Measurements from ENCODE around the gene TRA2A. TPM values are rescaled to one million over a fixed set of nuclear protein-coding genes. Genes with fewer than 3 reads are reported as not detected.

Gene TRA2A
- total RNA-seq = 98.6 and 103 TPM in 2 replicates

DNA sequence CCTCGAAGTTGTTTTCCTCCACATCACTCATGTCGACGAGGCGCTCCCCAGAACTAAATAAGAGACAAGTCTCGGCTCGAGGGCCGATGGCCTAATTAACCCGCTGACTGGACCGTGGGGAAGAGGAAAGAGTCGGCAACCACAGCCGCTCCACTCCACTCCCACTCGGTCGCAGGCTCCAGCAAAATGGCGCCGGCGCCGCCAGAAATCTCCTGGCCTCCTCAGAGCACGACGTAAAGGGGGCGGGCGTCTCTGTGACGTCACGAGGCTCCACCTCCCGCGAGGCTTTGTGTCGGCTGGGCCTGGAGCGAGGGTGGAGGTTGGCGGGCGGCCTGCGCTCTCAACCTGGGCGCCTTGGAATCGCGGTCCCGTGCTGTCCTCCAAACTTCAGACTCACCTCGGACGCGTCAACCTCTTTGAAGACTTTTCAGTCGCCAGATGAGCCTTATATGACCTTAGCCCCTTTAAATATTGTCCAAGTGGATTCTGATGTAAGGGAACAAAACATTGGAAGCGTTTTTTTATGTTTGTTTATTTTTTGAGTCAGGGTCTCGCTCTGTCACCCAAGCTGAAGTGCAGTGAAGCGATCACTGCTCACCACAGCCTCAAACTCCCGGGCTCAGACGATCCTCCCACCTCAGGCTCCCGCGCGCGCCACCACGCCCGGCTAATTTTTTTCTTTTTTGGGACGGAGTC is at the start of gene TRA2A:
TRA2A (minus strand) TSS at position 188 of the 696 bp plus-strand sequence; CDS start at position 31, 157 bp downstream.
- Mint-ChIP-seq H3K9me3 (no peaks in the 10 kb centered on the region), H3K4me1 (ENCODE audit: low read depth) (peaks cover 41% of the 10 kb centered on the region), H3K27ac (peak within 1 kb of the TSS; percentile 100), H3K27me3 (ENCODE audit: insufficient read depth) (no peaks in the 10 kb centered on the region), H3K36me3 (ENCODE audit: low read depth) (peaks cover 20% of the 10 kb centered on the region), H3K4me3 (peak within 1 kb of the TSS; percentile 99)
- intact Hi-C loops (cut with micrococcal nuclease) = loop anchor here (1.0 to 10.0 kb wide), 16 partner anchors 15 to 1593 kb away; partner anchors contain the start of genes CYCS, GSDME, HYCC1 and KLHL7
- DNase-seq (ENCODE audit: low spot score) = peak; percentile 95

DNA sequence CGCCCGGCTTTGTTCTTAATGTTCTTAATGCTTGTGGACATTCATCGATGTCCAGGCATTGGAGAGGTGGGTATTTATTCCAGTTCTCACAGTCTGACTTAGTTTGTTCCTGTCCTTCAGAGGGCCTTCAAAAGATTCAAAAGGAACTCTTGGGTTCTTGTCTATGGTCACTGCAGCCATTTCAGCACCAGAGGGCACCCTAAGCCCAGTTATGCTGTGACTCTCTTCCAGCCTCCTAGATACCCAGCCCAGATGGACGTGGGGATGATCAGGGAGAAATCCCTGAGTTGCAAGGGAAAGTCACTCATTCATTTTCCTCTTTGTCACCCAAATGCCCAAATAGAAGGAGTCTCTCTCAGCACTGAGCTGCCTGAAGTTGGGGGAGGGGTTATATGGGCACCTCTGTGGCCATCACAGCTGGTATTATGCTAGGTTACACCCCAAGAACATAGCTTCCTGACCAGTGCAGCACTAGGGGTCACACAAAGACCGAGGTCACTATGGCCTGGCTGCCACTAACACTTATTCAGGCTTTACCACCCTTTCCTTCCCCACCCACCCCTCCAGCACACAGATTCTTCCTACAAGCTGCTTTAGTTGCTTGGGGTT is 38.9 kb upstream of the TRA2A start:
- Mint-ChIP-seq H3K9me3 (no peaks in the 10 kb centered on the region), H3K27me3 (ENCODE audit: insufficient read depth) (peaks cover 6% of the 10 kb centered on the region), H3K4me1 (ENCODE audit: low read depth) (peaks cover 5% of the 10 kb centered on the region), H3K27ac (no peak overlapping the region), H3K4me3 (no peak overlapping the region), H3K36me3 (ENCODE audit: low read depth) (no peaks in the 10 kb centered on the region)
- DNase-seq (ENCODE audit: low spot score) = peak; percentile 48
- intact Hi-C loops (cut with micrococcal nuclease) = loop anchor here (1.0 to 5.0 kb wide), 6 partner anchors 23 to 1095 kb away; partner anchors contain the start of gene NUP42

DNA sequence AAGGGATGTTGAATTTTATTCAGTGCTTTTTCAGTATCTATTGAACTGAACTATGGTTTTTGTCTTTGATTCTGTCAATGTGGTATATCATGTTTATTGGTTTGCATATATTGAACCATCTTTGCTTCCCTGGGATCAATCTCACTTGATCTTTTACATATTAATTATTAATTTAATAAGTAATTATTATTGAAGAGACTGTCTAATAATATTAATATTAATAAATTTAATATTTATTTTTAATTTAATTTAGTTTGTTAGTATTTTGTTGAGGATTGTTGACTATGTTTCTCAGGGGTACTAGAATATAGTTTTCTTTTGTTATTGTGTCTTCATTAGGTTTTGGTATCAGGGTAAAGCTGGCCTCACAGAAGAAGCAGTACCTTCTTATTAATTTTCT is 26.5 kb upstream of the TRA2A start:
- H3K27ac Mint-ChIP-seq = no peak overlapping the region
- intact Hi-C loops (cut with micrococcal nuclease) = no loop called here
- H3K36me3 Mint-ChIP-seq (ENCODE audit: low read depth) = no peaks in the 10 kb centered on the region
- H3K9me3 Mint-ChIP-seq = no peaks in the 10 kb centered on the region
- no peaks in the 10 kb centered on the region for H3K4me1 Mint-ChIP-seq (ENCODE audit: low read depth)
- no peak overlapping the region for H3K4me3 Mint-ChIP-seq
- peaks cover 12% of the 10 kb centered on the region for H3K27me3 Mint-ChIP-seq (ENCODE audit: insufficient read depth)
- DNase-seq (ENCODE audit: low spot score) = no peak

DNA sequence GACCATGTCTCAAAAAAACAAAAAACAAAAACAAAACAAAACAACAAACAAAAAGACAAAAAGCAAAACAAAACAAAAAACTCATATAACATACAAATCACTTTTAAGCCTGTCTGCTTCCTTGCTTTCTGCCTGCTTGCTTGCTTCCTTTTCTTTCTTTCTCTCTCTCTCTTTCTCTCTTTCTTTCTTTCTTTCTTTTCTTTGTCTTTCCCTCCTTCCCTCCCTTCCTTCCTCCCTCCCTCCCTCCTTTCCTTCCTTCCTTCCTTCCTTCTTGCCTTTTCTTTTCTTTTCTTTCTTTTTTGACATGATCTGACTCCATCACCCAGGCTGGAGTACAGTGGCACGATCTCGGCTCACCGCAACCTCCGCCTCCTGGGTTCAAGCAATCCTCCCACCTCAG is 15.9 kb upstream of the TRA2A start:
- no peaks in the 10 kb centered on the region for H3K36me3 Mint-ChIP-seq (ENCODE audit: low read depth)
- intact Hi-C loops (cut with micrococcal nuclease) = loop anchor here (1.0 to 10.0 kb wide), 8 partner anchors 17 to 1027 kb away; partner anchors contain the start of genes FAM221A, PALS2 and TRA2A
- H3K4me3 Mint-ChIP-seq = no peak overlapping the region
- H3K4me1 Mint-ChIP-seq (ENCODE audit: low read depth) = peaks cover 21% of the 10 kb centered on the region
- no peak for DNase-seq (ENCODE audit: low spot score)
- no peaks in the 10 kb centered on the region for H3K9me3 Mint-ChIP-seq
- H3K27ac Mint-ChIP-seq = no peak overlapping the region
- peaks cover 2% of the 10 kb centered on the region for H3K27me3 Mint-ChIP-seq (ENCODE audit: insufficient read depth)

DNA sequence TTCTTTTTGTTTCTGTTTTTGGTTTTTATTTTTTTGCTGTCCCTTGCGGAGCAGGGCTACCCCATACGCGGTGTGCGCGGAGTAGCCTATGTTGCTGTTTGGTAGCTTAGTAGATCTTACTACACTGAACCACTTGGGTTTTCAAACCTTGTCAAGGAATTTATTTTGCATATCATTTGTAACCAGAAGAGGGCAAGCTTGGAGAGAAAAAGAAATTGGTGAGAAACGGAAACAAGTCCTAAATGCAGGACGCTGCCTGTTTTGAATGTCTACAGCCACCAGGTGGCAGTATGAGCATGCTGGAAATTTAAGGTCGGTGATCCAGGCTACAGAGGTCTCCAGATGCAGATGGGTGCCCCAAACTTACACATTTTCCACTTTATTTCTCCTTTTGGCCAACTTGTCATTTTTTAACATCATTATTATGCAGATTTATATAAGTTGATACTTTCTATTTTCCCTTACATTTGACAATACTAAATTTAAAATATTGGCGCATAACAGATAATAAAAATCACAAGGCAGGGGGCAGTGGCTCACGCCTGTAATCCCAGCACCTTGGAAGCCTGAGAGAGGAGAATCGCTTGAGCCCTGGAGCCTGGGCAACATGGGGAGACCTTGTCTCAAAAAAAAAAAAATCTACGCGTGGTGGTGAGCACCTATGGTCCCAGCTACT is 15.3 kb upstream of the TRA2A start:
- intact Hi-C loops (cut with micrococcal nuclease) = loop anchor here (1.0 to 10.0 kb wide), 8 partner anchors 16 to 1028 kb away; partner anchors contain the start of genes FAM221A, PALS2 and TRA2A
- Mint-ChIP-seq H3K9me3 (no peaks in the 10 kb centered on the region), H3K27me3 (ENCODE audit: insufficient read depth) (peaks cover 2% of the 10 kb centered on the region), H3K4me3 (no peak overlapping the region), H3K27ac (no peak overlapping the region), H3K4me1 (ENCODE audit: low read depth) (peaks cover 21% of the 10 kb centered on the region), H3K36me3 (ENCODE audit: low read depth) (no peaks in the 10 kb centered on the region)
- DNase-seq (ENCODE audit: low spot score) = peak; percentile 63

DNA sequence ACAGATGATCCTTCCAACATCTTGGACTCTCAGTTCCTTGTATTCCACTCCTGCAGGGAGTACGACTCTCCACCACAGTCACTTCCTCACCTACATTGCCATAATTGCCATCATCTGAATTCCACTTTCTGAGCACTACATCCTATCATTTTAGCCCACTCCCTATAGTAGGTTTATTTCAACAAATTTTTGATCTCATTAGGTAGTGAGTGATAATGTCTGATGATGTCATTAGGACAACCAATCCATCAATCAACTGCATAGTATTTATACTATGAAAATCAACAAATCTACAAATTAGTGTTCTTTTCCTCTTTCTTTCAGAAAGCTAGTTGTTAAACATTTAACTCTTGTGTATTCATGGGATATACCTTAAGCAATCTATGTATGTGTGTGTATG is 13.7 kb upstream of the TRA2A start:
- H3K4me3 Mint-ChIP-seq = no peak overlapping the region
- H3K9me3 Mint-ChIP-seq = no peaks in the 10 kb centered on the region
- peaks cover 25% of the 10 kb centered on the region for H3K4me1 Mint-ChIP-seq (ENCODE audit: low read depth)
- no peak overlapping the region for H3K27ac Mint-ChIP-seq
- DNase-seq (ENCODE audit: low spot score) = no peak
- intact Hi-C loops (cut with micrococcal nuclease) = loop anchor here (10.0 kb wide), 1 partner anchor 1029 kb away; the partner anchor contains the start of gene PALS2
- H3K36me3 Mint-ChIP-seq (ENCODE audit: low read depth) = no peaks in the 10 kb centered on the region
- H3K27me3 Mint-ChIP-seq (ENCODE audit: insufficient read depth) = peaks cover 2% of the 10 kb centered on the region

DNA sequence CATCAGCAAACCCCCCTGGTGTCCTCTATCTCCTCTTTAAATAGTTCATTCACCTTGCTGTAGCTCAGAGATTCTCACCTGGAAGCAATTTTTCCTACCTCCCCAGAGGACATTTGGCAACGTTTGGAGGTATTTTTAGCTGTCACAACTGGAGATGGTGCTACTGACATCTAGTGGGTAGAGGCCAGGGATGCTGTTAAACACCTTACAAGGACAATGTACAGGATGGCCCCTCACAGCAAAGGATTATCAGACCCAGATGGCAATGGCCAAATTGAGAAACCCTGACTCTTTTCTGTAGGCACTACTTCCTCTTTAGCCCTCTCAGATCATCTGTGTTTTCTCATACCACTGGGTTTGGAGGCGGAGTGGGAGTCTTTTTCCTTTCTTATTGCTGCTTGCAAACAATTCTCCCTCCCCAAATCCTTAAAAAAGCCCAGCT is 13.2 kb upstream of the TRA2A start:
- H3K4me1 Mint-ChIP-seq (ENCODE audit: low read depth) = peaks cover 29% of the 10 kb centered on the region
- H3K36me3 Mint-ChIP-seq (ENCODE audit: low read depth) = no peaks in the 10 kb centered on the region
- H3K27ac Mint-ChIP-seq = peak overlapping the region; percentile 13
- H3K4me3 Mint-ChIP-seq = no peak overlapping the region
- peaks cover 2% of the 10 kb centered on the region for H3K27me3 Mint-ChIP-seq (ENCODE audit: insufficient read depth)
- no peak for DNase-seq (ENCODE audit: low spot score)
- H3K9me3 Mint-ChIP-seq = no peaks in the 10 kb centered on the region
- intact Hi-C loops (cut with micrococcal nuclease) = loop anchor here (10.0 kb wide), 1 partner anchor 1030 kb away; the partner anchor contains the start of gene PALS2

DNA sequence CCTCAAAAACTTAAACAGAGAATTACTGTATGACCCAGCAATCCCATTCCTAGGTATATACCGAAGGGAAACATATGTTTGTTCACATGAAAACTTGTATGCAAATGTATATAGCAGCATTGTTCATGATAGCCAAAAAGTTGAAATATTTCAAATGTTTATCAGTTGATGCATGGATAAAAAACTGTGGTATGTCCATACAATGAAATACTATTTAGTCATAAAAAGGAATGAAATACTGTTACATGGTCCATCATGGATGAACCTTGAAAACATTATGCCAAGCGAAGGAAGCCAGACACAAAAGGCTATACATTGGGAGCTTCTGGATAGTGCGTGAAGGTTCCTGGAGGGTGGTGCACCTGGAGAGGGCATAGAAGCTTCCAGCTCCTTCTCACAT is 11.0 kb upstream of the TRA2A start:
- no peak overlapping the region for H3K4me3 Mint-ChIP-seq
- DNase-seq (ENCODE audit: low spot score) = no peak
- peaks cover 2% of the 10 kb centered on the region for H3K27me3 Mint-ChIP-seq (ENCODE audit: insufficient read depth)
- peaks cover 40% of the 10 kb centered on the region for H3K4me1 Mint-ChIP-seq (ENCODE audit: low read depth)
- intact Hi-C loops (cut with micrococcal nuclease) = loop anchor here (10.0 kb wide), 1 partner anchor 1032 kb away; the partner anchor contains the start of gene PALS2
- no peaks in the 10 kb centered on the region for H3K9me3 Mint-ChIP-seq
- no peak overlapping the region for H3K27ac Mint-ChIP-seq
- no peaks in the 10 kb centered on the region for H3K36me3 Mint-ChIP-seq (ENCODE audit: low read depth)

DNA sequence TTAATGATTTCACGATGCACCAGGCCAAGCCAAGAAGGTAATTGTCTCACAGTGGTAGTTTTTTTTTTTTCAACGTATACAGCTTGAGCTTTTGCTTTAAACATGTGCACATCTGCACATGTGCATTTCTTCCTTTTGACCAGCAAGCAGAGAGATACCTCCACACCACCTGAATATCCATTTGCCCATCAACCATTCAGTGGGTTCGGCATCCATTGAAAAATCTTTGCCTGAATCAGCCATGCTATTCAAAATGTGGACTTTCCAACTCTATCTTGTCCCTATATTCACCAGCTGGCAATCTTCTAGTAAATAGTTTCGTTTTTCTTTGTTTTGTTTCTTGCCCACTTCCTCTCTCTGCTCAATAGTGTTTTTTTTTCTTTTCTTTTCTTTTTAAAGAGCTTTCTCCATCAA is 7.7 kb upstream of the TRA2A start:
- Mint-ChIP-seq H3K4me3 (peak overlapping the region; percentile 51), H3K9me3 (no peaks in the 10 kb centered on the region), H3K36me3 (ENCODE audit: low read depth) (no peaks in the 10 kb centered on the region), H3K27me3 (ENCODE audit: insufficient read depth) (peaks cover 2% of the 10 kb centered on the region), H3K27ac (peak overlapping the region; percentile 79), H3K4me1 (ENCODE audit: low read depth) (peaks cover 22% of the 10 kb centered on the region)
- intact Hi-C loops (cut with micrococcal nuclease) = loop anchor here (10.0 kb wide), 2 partner anchors 525 to 1585 kb away; partner anchors contain the start of genes CYCS and HYCC1
- no peak for DNase-seq (ENCODE audit: low spot score)

DNA sequence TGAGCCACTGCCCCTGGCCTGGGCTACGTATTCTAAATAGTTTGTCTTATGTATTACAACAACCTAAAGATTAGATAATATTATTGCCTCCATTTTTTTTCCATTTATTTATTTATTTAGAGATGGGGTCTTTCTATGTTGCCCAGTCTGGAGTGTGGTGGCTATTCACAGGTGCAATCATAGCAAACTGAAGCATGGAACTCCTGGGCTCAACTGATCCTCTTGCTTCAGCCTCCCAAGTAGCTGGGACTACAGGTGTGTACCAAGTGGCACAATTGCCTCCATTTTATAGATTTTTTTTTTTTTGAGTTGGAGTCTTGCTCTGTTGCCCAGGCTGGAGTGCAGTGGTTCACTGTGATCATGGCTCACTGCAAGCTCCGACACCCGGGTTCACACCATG is 6.5 kb upstream of the TRA2A start:
- intact Hi-C loops (cut with micrococcal nuclease) = loop anchor here (10.0 kb wide), 2 partner anchors 524 to 1586 kb away; partner anchors contain the start of genes CYCS and HYCC1
- DNase-seq (ENCODE audit: low spot score) = no peak
- no peaks in the 10 kb centered on the region for H3K36me3 Mint-ChIP-seq (ENCODE audit: low read depth)
- peaks cover 2% of the 10 kb centered on the region for H3K27me3 Mint-ChIP-seq (ENCODE audit: insufficient read depth)
- H3K4me1 Mint-ChIP-seq (ENCODE audit: low read depth) = peaks cover 19% of the 10 kb centered on the region
- no peak overlapping the region for H3K27ac Mint-ChIP-seq
- H3K9me3 Mint-ChIP-seq = no peaks in the 10 kb centered on the region
- no peak overlapping the region for H3K4me3 Mint-ChIP-seq

DNA sequence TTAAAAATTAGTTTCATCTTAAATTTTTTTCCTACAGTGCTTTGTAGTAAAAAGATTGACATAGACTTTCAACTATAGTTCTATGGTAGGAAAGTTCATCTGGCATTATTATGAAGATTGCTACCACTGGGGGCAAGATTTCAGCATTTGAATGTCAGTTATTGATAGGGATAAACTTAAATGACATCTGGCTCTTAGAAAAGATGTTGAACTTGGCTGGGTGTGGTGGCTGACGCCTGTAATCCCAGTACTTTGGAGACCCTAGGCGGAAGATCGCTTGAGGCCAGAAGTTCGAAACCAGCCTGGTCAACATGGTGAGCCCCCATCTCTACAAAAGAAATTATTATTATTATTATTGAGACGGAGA is 1.4 kb upstream of the TRA2A start:
- no peak for DNase-seq (ENCODE audit: low spot score)
- H3K4me1 Mint-ChIP-seq (ENCODE audit: low read depth) = peaks cover 32% of the 10 kb centered on the region
- intact Hi-C loops (cut with micrococcal nuclease) = loop anchor here (5.0 to 10.0 kb wide), 7 partner anchors 41 to 1592 kb away; partner anchors contain the start of genes CYCS, GSDME, HYCC1 and KLHL7
- no peaks in the 10 kb centered on the region for H3K27me3 Mint-ChIP-seq (ENCODE audit: insufficient read depth)
- peaks cover 15% of the 10 kb centered on the region for H3K36me3 Mint-ChIP-seq (ENCODE audit: low read depth)
- no peak overlapping the region for H3K4me3 Mint-ChIP-seq
- no peaks in the 10 kb centered on the region for H3K9me3 Mint-ChIP-seq
- no peak overlapping the region for H3K27ac Mint-ChIP-seq

DNA sequence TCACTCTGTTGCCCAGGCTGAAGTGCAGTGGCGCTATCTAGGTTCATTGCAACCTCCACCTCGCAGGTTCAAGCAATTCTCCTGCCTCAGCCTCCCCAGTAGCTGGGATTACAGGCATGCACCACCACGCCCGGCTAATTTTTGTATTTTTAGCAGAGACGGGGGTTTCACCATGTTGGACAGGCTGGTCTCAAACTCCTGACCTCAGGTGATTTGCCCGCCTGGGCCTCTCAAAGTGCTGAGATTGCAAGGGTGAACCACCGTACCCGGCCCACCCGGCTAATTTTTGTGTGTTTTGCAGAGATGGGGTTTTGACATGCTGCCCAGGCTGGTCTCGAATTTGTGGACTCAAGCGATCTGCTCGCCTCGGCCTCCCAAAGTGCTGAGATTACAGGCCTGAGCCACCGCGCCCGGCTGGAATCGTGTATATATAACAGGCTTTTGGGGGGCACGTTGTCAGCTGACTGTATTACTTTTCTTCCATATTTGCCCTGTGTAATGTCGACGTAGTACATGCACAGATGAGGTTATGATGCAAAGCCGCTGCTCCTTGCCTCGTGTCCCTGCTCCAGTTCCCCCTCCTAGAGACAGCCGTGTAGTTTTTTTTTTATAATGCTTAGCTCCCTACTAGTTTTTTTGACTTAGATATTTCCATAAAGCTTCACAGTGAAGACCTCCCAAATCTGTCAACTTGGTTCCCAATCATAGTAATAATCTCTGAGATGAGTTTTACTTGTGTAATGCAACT is 883 bp upstream of the TRA2A start:
- peak overlapping the region; percentile 99 for H3K4me3 Mint-ChIP-seq
- peaks cover 34% of the 10 kb centered on the region for H3K4me1 Mint-ChIP-seq (ENCODE audit: low read depth)
- intact Hi-C loops (cut with micrococcal nuclease) = loop anchor here (1.0 to 10.0 kb wide), 8 partner anchors 40 to 1592 kb away; partner anchors contain the start of genes CYCS, GSDME, HYCC1 and KLHL7
- H3K36me3 Mint-ChIP-seq (ENCODE audit: low read depth) = peaks cover 15% of the 10 kb centered on the region
- no peaks in the 10 kb centered on the region for H3K9me3 Mint-ChIP-seq
- no peak for DNase-seq (ENCODE audit: low spot score)
- no peaks in the 10 kb centered on the region for H3K27me3 Mint-ChIP-seq (ENCODE audit: insufficient read depth)
- H3K27ac Mint-ChIP-seq = peak overlapping the region; percentile 100

Data from activated T-helper 1 cell treated with anti-CD3 and anti-CD28 coated beads, Interleukin-12 subunit alpha, Interleukin-12 subunit beta, Interleukin-2, Interleukin-4 antibody, amounts not matched to agents 30 ng/mL and 10 ng/mL and 1 ng/mL, durations not matched to agents 14 hours and 24 hours and 36 hours (primary cell).